H1 (cell line): ENCODE measurements around the gene ACER1. TPM values are rescaled to one million over a fixed set of nuclear protein-coding genes. Genes with fewer than 3 reads are reported as not detected.

Source experiments
- CEBPB ChIP-seq: IDR thresholded peaks from 2 replicates; pipeline ENCODE4 v1.6.1; 2012; ENCODE audit warnings: low read depth, low read length
- NANOG ChIP-seq: IDR thresholded peaks from 2 replicates; pipeline ENCODE4 v1.6.1; 2011; ENCODE audit warnings: low read length, low read depth, mild to moderate bottlenecking, inconsistent platforms; ENCODE audit not compliant: insufficient read depth, poor library complexity, severe bottlenecking
- RAD21 ChIP-seq, 2 experiments: IDR thresholded peaks in 1 of 2; conservative IDR thresholded peaks in 1 of 2; 2 replicates each; pipeline ENCODE4 v1.6.1; 2011; ENCODE audit warnings: low read depth in 2 of 2, low read length in 2 of 2, improper control_type of control experiment in 1 of 2, inconsistent platforms in 1 of 2, mild to moderate bottlenecking in 1 of 2, moderate library complexity in 1 of 2
- TAF1 ChIP-seq: IDR thresholded peaks from 2 replicates; pipeline ENCODE4 v1.6.1; 2011; ENCODE audit warnings: mild to moderate bottlenecking, low read depth, low read length
- polyA plus RNA-seq, 7 experiments: library from polyadenylated mRNA; depleted of rRNA in 3 of 7; stranded (reverse) in 5 of 7; unstranded in 2 of 7; fragments of >200 nt in 5 of 7; fragments of 200-250 nt in 2 of 7; gene quantifications; 1 replicate in 5 of 7; 2 replicates in 1 of 7; 4 replicates in 1 of 7; pipeline versions ENCODE4 v1.2.1 to v1.2.3, GENCODE V29; 2011 to 2013; ENCODE audit warnings: missing spikeins in 2 of 7, mixed read lengths in 2 of 7
- total RNA-seq: library from RNA; stranded (reverse); fragmentation: NEBNext Ultra II Directional; extraction: Animal tissue kit (Norgen Biotek cat#: 25700); gene quantifications from 2 replicates; pipeline ENCODE4 v1.2.1, GENCODE V29; 2021

Gene ACER1
- total and polyA plus RNA-seq, 2 of the 8 experiments (the other 6 are each of a cell fraction or from before 2014, with no cell fraction given): 0.05 TPM; not detected in 1

DNA sequence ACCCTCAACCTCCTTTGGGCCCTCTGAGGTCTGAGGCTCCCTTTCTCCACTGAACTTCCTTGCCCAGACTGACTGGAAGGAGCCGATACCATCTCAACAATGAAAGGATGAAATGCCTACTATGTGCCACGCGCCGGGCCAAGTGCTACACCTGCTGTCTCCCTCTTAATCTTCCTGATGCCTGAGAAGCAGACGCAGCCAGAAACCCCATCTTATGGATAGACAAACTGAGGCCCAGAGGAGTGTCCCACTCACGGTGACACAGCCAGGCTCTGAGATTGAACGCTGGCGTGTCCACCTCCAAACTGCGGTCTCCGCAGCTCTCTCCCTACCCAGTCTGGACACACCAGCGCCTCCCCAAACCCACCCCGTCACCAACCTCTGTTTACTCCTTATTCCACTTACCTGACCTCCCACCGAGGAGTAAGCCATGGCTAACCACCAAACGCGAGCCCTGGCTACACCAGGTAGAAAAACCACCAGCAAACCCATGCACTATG, 74.5 kb downstream of the ACER1 start (continued):
- TF ChIP-seq NANOG (no peak), CEBPB (no peak), RAD21 (IDR thresholded peaks at IDR 0.05 in 1 of 2, conservative IDR thresholded peaks at IDR 0.05 in 1 of 2; ENCODE audit: low read depth in 2 of 2, low read length in 2 of 2) (no peak), TAF1 (no peak)

Other genes with a start within 250 kb of the ACER1 start
- gene RFX2, start 223.1 kb downstream of the ACER1 start, total RNA-seq: 4.8 and 5.5 TPM in 2 replicates
- 5.3 and 5.9 TPM in 2 replicates for gene RFX2, start 223.1 kb downstream of the ACER1 start, polyA plus RNA-seq (2011; rRNA removed)
- not detected in 2 replicates for gene ACSBG2, start 197.9 kb downstream of the ACER1 start, total RNA-seq
- gene ACSBG2, start 197.9 kb downstream of the ACER1 start, polyA plus RNA-seq (2011; rRNA removed): not detected in 2 replicates
- 42.4 and 45.1 TPM in 2 replicates for gene MLLT1, start 53.6 kb downstream of the ACER1 start, total RNA-seq
- gene MLLT1, start 53.6 kb downstream of the ACER1 start, polyA plus RNA-seq (2011; rRNA removed): 18.8 and 27.7 TPM in 2 replicates
- 86.3 and 88.7 TPM in 2 replicates for gene CLPP, start 27.9 kb upstream of the ACER1 start, total RNA-seq
- 280 and 387 TPM in 2 replicates for gene CLPP, start 27.9 kb upstream of the ACER1 start, polyA plus RNA-seq (2011; rRNA removed)
- 66.3 and 75.6 TPM in 2 replicates for gene ALKBH7, start 39.2 kb upstream of the ACER1 start, total RNA-seq
- gene ALKBH7, start 39.2 kb upstream of the ACER1 start, polyA plus RNA-seq (2011; rRNA removed): 100 and 145 TPM in 2 replicates
- 1.9 and 2.1 TPM in 2 replicates for gene PSPN, start 42.3 kb upstream of the ACER1 start, total RNA-seq
- gene PSPN, start 42.3 kb upstream of the ACER1 start, polyA plus RNA-seq (2011; rRNA removed): 1.0 and 1.4 TPM in 2 replicates
- gene GTF2F1, start 59.6 kb upstream of the ACER1 start, total RNA-seq: 56.3 and 60.8 TPM in 2 replicates
- 29.3 and 38.5 TPM in 2 replicates for gene GTF2F1, start 59.6 kb upstream of the ACER1 start, polyA plus RNA-seq (2011; rRNA removed)
- 573 and 582 TPM in 2 replicates for gene KHSRP, start 91.2 kb upstream of the ACER1 start, total RNA-seq
- 143 and 235 TPM in 2 replicates for gene KHSRP, start 91.2 kb upstream of the ACER1 start, polyA plus RNA-seq (2011; rRNA removed)
- 0.77 TPM in 1 of 2 replicates, not detected in the other for gene SLC25A41, start 100.2 kb upstream of the ACER1 start, total RNA-seq
- gene SLC25A41, start 100.2 kb upstream of the ACER1 start, polyA plus RNA-seq (2011; rRNA removed): 0.50 and 0.72 TPM in 2 replicates
- gene SLC25A23, start 126.2 kb upstream of the ACER1 start, total RNA-seq: 48.1 and 54.0 TPM in 2 replicates
- 18.0 and 31.5 TPM in 2 replicates for gene SLC25A23, start 126.2 kb upstream of the ACER1 start, polyA plus RNA-seq (2011; rRNA removed)
- gene CRB3, start 130.7 kb upstream of the ACER1 start, total RNA-seq: 21.1 and 24.6 TPM in 2 replicates
- gene CRB3, start 130.7 kb upstream of the ACER1 start, polyA plus RNA-seq (2011; rRNA removed): 24.6 and 33.7 TPM in 2 replicates
- gene DENND1C, start 148.2 kb upstream of the ACER1 start, total RNA-seq: 3.7 and 4.0 TPM in 2 replicates
- gene DENND1C, start 148.2 kb upstream of the ACER1 start, polyA plus RNA-seq (2011; rRNA removed): 3.6 and 3.9 TPM in 2 replicates
- 21.2 and 30.4 TPM in 2 replicates for gene TUBB4A, start 168.7 kb upstream of the ACER1 start, total RNA-seq
- 16.8 and 29.9 TPM in 2 replicates for gene TUBB4A, start 168.7 kb upstream of the ACER1 start, polyA plus RNA-seq (2011; rRNA removed)
- gene TNFSF9, start 197.4 kb upstream of the ACER1 start, total RNA-seq: 1.7 and 1.8 TPM in 2 replicates
- 4.4 TPM in 2 replicates for gene TNFSF9, start 197.4 kb upstream of the ACER1 start, polyA plus RNA-seq (2011; rRNA removed)